ENCODE results near the gene PPARG.
"Not testable (repeated sequence)": the region's sequence is repeated elsewhere in the genome, so short reads cannot be mapped to it uniquely, and the experiment has no call there.

DNA sequence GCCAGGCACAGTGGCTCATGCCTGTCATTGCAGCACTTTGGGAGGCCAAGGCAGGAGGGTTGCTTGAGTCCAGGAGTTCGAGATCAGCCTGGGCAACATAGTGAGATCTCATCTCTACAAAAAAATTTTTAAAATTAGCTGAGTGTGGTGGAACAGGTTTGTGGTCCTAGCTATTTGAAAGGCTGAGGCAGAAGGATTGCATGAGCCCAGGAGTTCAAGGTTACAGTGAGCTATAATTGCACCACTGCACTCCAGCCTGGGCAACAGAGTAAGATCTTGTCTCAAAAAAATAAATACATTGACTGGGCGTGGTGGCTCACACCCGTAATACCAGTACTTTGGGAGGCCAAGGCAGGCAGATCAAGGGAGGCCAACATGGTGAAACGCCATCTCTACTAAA lies 168.5 kb downstream of the PPARG start:
- not testable (repeated sequence) for TF ChIP-seq EZH2 (IDR thresholded peaks at IDR 0.05; ENCODE audit: insufficient read depth, poor library complexity, severe bottlenecking); EZH2phosphoT487 (IDR thresholded peaks at IDR 0.05; ENCODE audit: insufficient read depth, low read depth)
